Transverse colon (tissue), 4 donors: Measurements from ENCODE around the gene MMP2.

ENCODE experiments used
- EP300 ChIP-seq: sonication (generic); formaldehyde crosslinking; IDR thresholded peaks from one replicate; pipeline ENCODE4 v1.6.1; 2017; ENCODE audit warnings: antibody characterized with exemption, low read depth
- POLR2A ChIP-seq: fragments of 450-650 bp; IDR thresholded peaks from one replicate; pipeline ENCODE4 v1.6.1; 2016; ENCODE audit warnings: antibody characterized with exemption, mild to moderate bottlenecking, moderate library complexity
- POLR2AphosphoS5 ChIP-seq, 3 donors: sonication (generic); formaldehyde crosslinking; IDR thresholded peaks; one replicate each; pipeline ENCODE4 v1.6.1; 2016; ENCODE audit warnings: antibody characterized with exemption in 3 of 3
- TF ChIP-seq, protein P1 (sequence below), 5 experiments: fragments of 200-600 bp in 3 of 5; fragments of 450-650 bp in 2 of 5; sonication (generic) in 3 of 5; IDR thresholded peaks; 1 replicate in 2 of 5; 2 replicates in 3 of 5; pipeline ENCODE4 v1.5.1; 2016 to 2017; ENCODE audit warnings: antibody characterized with exemption in 5 of 5, inconsistent platforms in 3 of 5, mild to moderate bottlenecking in 2 of 5, moderate library complexity in 1 of 5

- TF ChIP-seq, protein P1, sequence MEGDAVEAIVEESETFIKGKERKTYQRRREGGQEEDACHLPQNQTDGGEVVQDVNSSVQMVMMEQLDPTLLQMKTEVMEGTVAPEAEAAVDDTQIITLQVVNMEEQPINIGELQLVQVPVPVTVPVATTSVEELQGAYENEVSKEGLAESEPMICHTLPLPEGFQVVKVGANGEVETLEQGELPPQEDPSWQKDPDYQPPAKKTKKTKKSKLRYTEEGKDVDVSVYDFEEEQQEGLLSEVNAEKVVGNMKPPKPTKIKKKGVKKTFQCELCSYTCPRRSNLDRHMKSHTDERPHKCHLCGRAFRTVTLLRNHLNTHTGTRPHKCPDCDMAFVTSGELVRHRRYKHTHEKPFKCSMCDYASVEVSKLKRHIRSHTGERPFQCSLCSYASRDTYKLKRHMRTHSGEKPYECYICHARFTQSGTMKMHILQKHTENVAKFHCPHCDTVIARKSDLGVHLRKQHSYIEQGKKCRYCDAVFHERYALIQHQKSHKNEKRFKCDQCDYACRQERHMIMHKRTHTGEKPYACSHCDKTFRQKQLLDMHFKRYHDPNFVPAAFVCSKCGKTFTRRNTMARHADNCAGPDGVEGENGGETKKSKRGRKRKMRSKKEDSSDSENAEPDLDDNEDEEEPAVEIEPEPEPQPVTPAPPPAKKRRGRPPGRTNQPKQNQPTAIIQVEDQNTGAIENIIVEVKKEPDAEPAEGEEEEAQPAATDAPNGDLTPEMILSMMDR (IDR thresholded peaks at IDR 0.05): no peak
- TF ChIP-seq POLR2A (no peak), POLR2AphosphoS5 (IDR thresholded peaks at IDR 0.05) (no peak), EP300 (no peak)
Measured at GRCh38 chr16:55477736-55478135, 1.3 kb upstream of the MMP2 start.
